Astrocyte (in vitro differentiated cells and primary cell): ENCODE measurements around the gene CTTNBP2. TPM values are rescaled to one million over a fixed set of nuclear protein-coding genes. Genes with fewer than 3 reads are reported as not detected.

Experiments used
- DNase-seq: peaks from one replicate; pipeline ENCODE4 v3.0.0-alpha.2; 2010; ENCODE audit warnings: low read depth
- FAIRE-seq: peaks from 2 replicates; lab custom pipeline; 2011; peaks lifted over from hg19 to GRCh38; lab: Jason Lieb, UNC
- H2AFZ ChIP-seq: 2 replicates; pipeline ENCODE4 v1.6.0; 2012; ENCODE audit warnings: low read depth, low read length, inconsistent platforms
- H3K27ac ChIP-seq: 2 replicates; pipeline ENCODE4 v1.5.1; 2011; ENCODE audit warnings: low read depth, low read length, inconsistent platforms
- H3K27me3 ChIP-seq: 2 replicates; pipeline ENCODE4 v1.6.0; 2011; ENCODE audit warnings: low read length, inconsistent platforms; ENCODE audit not compliant: insufficient read depth
- H3K36me3 ChIP-seq: 2 replicates; pipeline ENCODE4 v1.5.1; 2011; ENCODE audit warnings: low read length, inconsistent platforms; ENCODE audit not compliant: insufficient read depth
- H3K4me1 ChIP-seq: 2 replicates; pipeline ENCODE4 v1.5.1; 2011; ENCODE audit warnings: low read length, inconsistent platforms; ENCODE audit not compliant: insufficient read depth
- H3K4me2 ChIP-seq: 2 replicates; pipeline ENCODE4 v1.6.0; 2012; ENCODE audit warnings: low read length, inconsistent platforms
- H3K4me3 ChIP-seq: 2 replicates; pipeline ENCODE4 v1.5.1; 2011; ENCODE audit warnings: low read depth, mild to moderate bottlenecking, low read length, inconsistent platforms; ENCODE audit not compliant: insufficient read depth
- H3K79me2 ChIP-seq: 2 replicates; pipeline ENCODE4 v1.6.0; 2012; ENCODE audit warnings: mild to moderate bottlenecking, low read length, inconsistent platforms; ENCODE audit not compliant: insufficient read depth
- H3K9ac ChIP-seq: 2 replicates; pipeline ENCODE4 v1.6.0; 2012; ENCODE audit warnings: mild to moderate bottlenecking, low read length, inconsistent platforms
- H3K9me3 ChIP-seq: 2 replicates; pipeline ENCODE4 v1.5.1; 2012; ENCODE audit warnings: low read depth, mild to moderate bottlenecking, low read length, inconsistent platforms; ENCODE audit not compliant: insufficient read depth
- H4K20me1 ChIP-seq: 2 replicates; pipeline ENCODE4 v1.6.0; 2012; ENCODE audit warnings: low read length, inconsistent platforms; ENCODE audit not compliant: insufficient read depth
- H3K27ac Mint-ChIP-seq: one replicate; pipeline ENCODE4 v1.8.0; 2021; ENCODE audit warnings: mild to moderate bottlenecking, mixed read lengths; ENCODE audit not compliant: unreplicated experiment
- H3K27me3 Mint-ChIP-seq: one replicate; pipeline ENCODE4 v1.8.0; 2021; ENCODE audit warnings: low read depth, mixed read lengths; ENCODE audit not compliant: unreplicated experiment
- H3K36me3 Mint-ChIP-seq: one replicate; pipeline ENCODE4 v1.8.0; 2021; ENCODE audit warnings: low read depth, mixed read lengths; ENCODE audit not compliant: unreplicated experiment
- H3K4me1 Mint-ChIP-seq: one replicate; pipeline ENCODE4 v1.8.0; 2021; ENCODE audit warnings: low read depth, mixed read lengths; ENCODE audit not compliant: unreplicated experiment
- H3K4me3 Mint-ChIP-seq: one replicate; pipeline ENCODE4 v1.8.0; 2021; ENCODE audit warnings: mild to moderate bottlenecking, moderate library complexity, mixed read lengths; ENCODE audit not compliant: unreplicated experiment
- H3K9me3 Mint-ChIP-seq: one replicate; pipeline ENCODE4 v1.8.0; 2021; ENCODE audit warnings: mild to moderate bottlenecking, mixed read lengths; ENCODE audit not compliant: unreplicated experiment
- EZH2 ChIP-seq: IDR thresholded peaks from 2 replicates; pipeline ENCODE4 v1.6.1; 2012; ENCODE audit warnings: mild to moderate bottlenecking, low read length, inconsistent platforms; ENCODE audit not compliant: insufficient read depth
- total RNA-seq: library from RNA; stranded (reverse); gene quantifications from 2 replicates; pipeline ENCODE4 v1.2.1, GENCODE V29; 2021
- TF ChIP-seq, protein P1 (sequence below): IDR thresholded peaks from 2 replicates; pipeline ENCODE4 v1.5.1; 2011; ENCODE audit warnings: low read depth, mild to moderate bottlenecking, inconsistent platforms, low read length, moderate library complexity; ENCODE audit not compliant: insufficient read depth

CTTNBP2 gene
- total RNA-seq, 1 donor from 2014 or later: 4.9 TPM

GRCh38 chr7:117698018-117698417, 175.2 kb downstream of the CTTNBP2 start:
- Histone ChIP-seq H3K4me1 (no peaks in the 10 kb centered on the region), H3K27me3 (no peaks in the 10 kb centered on the region), H2AFZ (no peak overlapping the region), H3K27ac (no peak overlapping the region), H3K9ac (no peak overlapping the region), H3K79me2 (no peaks in the 10 kb centered on the region), H3K9me3 (no peaks in the 10 kb centered on the region), H3K36me3 (no peaks in the 10 kb centered on the region), H3K4me3 (no peak overlapping the region), H3K4me2 (no peak overlapping the region), H4K20me1 (no peaks in the 10 kb centered on the region)
- Mint-ChIP-seq H3K27ac (no peak overlapping the region), H3K9me3 (no peaks in the 10 kb centered on the region), H3K4me3 (no peak overlapping the region), H3K36me3 (no peaks in the 10 kb centered on the region), H3K27me3 (no peaks in the 10 kb centered on the region), H3K4me1 (no peaks in the 10 kb centered on the region)
- FAIRE-seq (no peak), DNase-seq (no peak)
- no peak for TF ChIP-seq EZH2
- TF ChIP-seq, protein P1, sequence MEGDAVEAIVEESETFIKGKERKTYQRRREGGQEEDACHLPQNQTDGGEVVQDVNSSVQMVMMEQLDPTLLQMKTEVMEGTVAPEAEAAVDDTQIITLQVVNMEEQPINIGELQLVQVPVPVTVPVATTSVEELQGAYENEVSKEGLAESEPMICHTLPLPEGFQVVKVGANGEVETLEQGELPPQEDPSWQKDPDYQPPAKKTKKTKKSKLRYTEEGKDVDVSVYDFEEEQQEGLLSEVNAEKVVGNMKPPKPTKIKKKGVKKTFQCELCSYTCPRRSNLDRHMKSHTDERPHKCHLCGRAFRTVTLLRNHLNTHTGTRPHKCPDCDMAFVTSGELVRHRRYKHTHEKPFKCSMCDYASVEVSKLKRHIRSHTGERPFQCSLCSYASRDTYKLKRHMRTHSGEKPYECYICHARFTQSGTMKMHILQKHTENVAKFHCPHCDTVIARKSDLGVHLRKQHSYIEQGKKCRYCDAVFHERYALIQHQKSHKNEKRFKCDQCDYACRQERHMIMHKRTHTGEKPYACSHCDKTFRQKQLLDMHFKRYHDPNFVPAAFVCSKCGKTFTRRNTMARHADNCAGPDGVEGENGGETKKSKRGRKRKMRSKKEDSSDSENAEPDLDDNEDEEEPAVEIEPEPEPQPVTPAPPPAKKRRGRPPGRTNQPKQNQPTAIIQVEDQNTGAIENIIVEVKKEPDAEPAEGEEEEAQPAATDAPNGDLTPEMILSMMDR: no peak

GRCh38 chr7:117692338-117692737, 180.9 kb downstream of the CTTNBP2 start:
- Mint-ChIP-seq H3K36me3 (no peaks in the 10 kb centered on the region), H3K27me3 (no peaks in the 10 kb centered on the region), H3K9me3 (no peaks in the 10 kb centered on the region), H3K4me3 (no peak overlapping the region), H3K27ac (no peak overlapping the region), H3K4me1 (no peaks in the 10 kb centered on the region)
- Histone ChIP-seq H3K27me3 (no peaks in the 10 kb centered on the region), H3K9me3 (no peaks in the 10 kb centered on the region), H3K4me1 (no peaks in the 10 kb centered on the region), H3K36me3 (no peaks in the 10 kb centered on the region), H3K4me3 (no peak overlapping the region), H2AFZ (no peak overlapping the region), H3K9ac (no peak overlapping the region), H3K79me2 (no peaks in the 10 kb centered on the region), H3K4me2 (no peak overlapping the region), H4K20me1 (no peaks in the 10 kb centered on the region), H3K27ac (no peak overlapping the region)
- FAIRE-seq (no peak), DNase-seq (no peak)
- TF ChIP-seq EZH2: no peak
- TF ChIP-seq, protein P1: no peak

DNA sequence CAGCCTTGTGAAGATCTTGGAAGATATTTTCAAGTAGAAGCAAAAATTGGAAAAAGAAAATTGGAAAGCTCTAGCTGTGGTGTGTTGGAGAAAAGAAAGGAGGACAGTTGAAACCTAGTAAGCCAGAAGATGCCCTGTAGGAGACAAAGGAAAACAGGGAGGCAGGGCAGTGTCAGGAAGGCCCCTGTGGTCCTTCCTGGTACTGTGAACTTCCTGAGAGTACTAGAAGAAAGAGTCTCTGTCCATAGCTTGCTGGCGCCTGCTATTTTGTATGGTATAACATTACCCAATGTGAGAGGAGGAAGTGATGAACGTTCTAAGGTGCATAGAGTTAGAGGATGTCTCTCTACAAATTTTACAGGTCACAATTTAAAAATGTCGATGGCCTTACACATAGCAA, 183.1 kb downstream of the CTTNBP2 start:
- Histone ChIP-seq H2AFZ (no peak overlapping the region), H3K4me3 (no peak overlapping the region), H3K27me3 (no peaks in the 10 kb centered on the region), H3K4me1 (no peaks in the 10 kb centered on the region), H3K36me3 (no peaks in the 10 kb centered on the region), H3K27ac (no peak overlapping the region), H3K9me3 (no peaks in the 10 kb centered on the region), H3K79me2 (no peaks in the 10 kb centered on the region), H4K20me1 (no peaks in the 10 kb centered on the region), H3K9ac (no peak overlapping the region), H3K4me2 (no peak overlapping the region)
- FAIRE-seq: no peak
- Mint-ChIP-seq H3K27ac (no peak overlapping the region), H3K9me3 (no peaks in the 10 kb centered on the region), H3K36me3 (no peaks in the 10 kb centered on the region), H3K4me3 (no peak overlapping the region), H3K27me3 (no peaks in the 10 kb centered on the region), H3K4me1 (no peaks in the 10 kb centered on the region)
- DNase-seq: no peak
- TF ChIP-seq EZH2: no peak
- TF ChIP-seq, protein P1: no peak
